ENCODE data around the gene C9orf152.

The C9orf152 gene

DNA sequence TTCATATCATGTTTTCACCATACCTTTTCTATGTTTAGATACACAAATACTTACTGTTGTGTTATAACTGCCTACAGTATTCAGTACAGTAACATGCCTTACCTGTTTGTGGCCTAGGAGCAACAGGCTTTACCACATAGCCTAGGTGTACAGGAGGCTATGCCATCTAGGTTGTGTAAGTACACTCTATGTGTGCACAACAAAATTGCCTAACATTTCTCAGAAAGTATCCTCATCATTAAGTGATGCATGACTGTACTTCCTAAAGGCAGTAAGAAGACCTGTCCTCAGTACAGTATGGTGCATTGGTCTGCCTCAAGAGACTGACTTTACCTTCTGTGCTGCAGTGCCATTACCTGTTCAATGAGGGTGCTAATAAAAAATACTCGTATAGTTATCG lies 40.4 kb upstream of the C9orf152 start:
- Histone ChIP-seq H3K27ac (no peak overlapping the region), H3K4me3 (no peak overlapping the region), H3K36me3 (peaks cover 39 to 58% (median 46%) of the 10 kb centered on the region in 3 donors), H3K9me3 (no peaks in the 10 kb centered on the region), H3K4me1 (peaks cover 0 to 5% (median 1%) of the 10 kb centered on the region in 4 donors), H3K27me3 (no peaks in the 10 kb centered on the region)
- TF ChIP-seq, protein P1, sequence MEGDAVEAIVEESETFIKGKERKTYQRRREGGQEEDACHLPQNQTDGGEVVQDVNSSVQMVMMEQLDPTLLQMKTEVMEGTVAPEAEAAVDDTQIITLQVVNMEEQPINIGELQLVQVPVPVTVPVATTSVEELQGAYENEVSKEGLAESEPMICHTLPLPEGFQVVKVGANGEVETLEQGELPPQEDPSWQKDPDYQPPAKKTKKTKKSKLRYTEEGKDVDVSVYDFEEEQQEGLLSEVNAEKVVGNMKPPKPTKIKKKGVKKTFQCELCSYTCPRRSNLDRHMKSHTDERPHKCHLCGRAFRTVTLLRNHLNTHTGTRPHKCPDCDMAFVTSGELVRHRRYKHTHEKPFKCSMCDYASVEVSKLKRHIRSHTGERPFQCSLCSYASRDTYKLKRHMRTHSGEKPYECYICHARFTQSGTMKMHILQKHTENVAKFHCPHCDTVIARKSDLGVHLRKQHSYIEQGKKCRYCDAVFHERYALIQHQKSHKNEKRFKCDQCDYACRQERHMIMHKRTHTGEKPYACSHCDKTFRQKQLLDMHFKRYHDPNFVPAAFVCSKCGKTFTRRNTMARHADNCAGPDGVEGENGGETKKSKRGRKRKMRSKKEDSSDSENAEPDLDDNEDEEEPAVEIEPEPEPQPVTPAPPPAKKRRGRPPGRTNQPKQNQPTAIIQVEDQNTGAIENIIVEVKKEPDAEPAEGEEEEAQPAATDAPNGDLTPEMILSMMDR (IDR thresholded peaks at IDR 0.05): no peak
- intact Hi-C loops (cut with DNase I; ENCODE audit: low total_unique reads): no loop called here
- no peak for DNase-seq

DNA sequence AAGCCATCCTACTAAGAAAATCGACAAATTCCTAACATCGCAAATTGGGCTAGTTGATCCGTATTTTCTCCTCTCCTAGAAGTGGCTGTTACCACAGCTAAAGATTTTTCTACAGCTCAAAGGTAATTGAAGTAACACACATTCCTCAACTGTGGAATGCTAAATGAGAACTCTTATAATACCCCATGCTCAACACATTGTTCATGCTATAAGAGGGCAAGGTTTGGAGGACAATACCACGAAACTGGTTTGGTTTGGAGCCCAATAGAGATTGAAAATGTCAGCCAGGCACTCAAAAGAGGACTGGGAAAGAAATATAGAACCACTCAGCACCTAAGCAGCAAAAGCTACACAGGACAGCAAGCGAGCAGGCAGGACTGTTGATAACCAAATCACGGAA lies 38.3 kb upstream of the C9orf152 start:
- H3K36me3 ChIP-seq: peaks cover 51 to 71% (median 63%) of the 10 kb centered on the region in 3 donors
- TF ChIP-seq, protein P1 (IDR thresholded peaks at IDR 0.05): no peak

DNA sequence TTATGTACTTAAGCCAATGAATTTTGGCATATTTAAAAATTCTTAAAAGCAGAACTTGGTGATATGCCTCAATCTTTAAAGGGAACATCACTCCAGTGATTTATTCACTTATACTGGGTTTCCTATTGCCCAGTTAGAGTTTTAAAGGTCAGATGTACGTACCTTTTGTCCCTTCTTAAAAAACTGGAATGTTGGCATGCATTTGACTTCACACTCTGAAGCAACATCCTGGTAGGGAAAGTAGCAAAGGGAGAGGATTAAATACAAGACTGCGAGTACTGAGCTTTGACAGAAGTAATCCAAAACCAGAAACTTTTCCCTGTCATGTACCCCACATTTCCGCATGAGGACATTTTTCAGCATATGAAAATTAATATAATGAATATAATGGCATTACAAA lies 36.7 kb upstream of the C9orf152 start:
- TF ChIP-seq, protein P1 (IDR thresholded peaks at IDR 0.05): no peak
- H3K4me3 ChIP-seq: no peak overlapping the region
- no peak overlapping the region for H3K27ac ChIP-seq
- DNase-seq: no peak
- peaks cover 49 to 62% (median 57%) of the 10 kb centered on the region in 3 donors for H3K36me3 ChIP-seq
- intact Hi-C loops (cut with DNase I; ENCODE audit: low total_unique reads): no loop called here
- H3K4me1 ChIP-seq: peaks cover 0 to 5% (median 0%) of the 10 kb centered on the region in 4 donors
- H3K9me3 ChIP-seq: no peaks in the 10 kb centered on the region
- no peaks in the 10 kb centered on the region for H3K27me3 ChIP-seq

More for the DNA sequence above, 38.3 kb upstream of the C9orf152 start:
- DNase-seq: no peak
- H3K4me3 ChIP-seq: no peak overlapping the region
- no peak overlapping the region for H3K27ac ChIP-seq
- H3K4me1 ChIP-seq: peaks cover 0 to 5% (median 0%) of the 10 kb centered on the region in 4 donors
- H3K9me3 ChIP-seq: no peaks in the 10 kb centered on the region
- no peaks in the 10 kb centered on the region for H3K27me3 ChIP-seq
- intact Hi-C loops (cut with DNase I; ENCODE audit: low total_unique reads): no loop called here

DNA sequence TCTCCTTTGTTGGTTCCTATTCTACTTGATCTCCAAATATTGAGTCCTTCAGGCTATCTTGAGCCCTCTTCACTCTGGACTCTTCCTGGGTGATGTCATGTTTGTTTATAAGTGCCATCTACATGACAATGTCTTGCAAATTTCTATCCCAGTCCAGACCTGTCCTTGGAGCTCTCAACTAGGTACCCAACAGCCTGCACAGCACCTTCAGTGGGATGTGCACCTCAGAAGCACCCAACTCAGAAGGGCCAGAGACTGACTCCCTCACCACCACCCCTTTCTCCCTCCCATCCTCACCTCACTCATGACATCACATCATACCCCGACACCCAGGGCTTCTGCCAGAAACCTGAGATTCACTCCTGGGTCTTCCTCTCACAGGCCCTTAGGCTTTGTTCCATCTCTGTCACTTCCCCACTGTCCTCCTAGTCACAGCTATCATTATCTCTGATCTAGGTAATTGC lies 33.9 kb upstream of the C9orf152 start:
- no peak overlapping the region for H3K27ac ChIP-seq
- H3K27me3 ChIP-seq: no peaks in the 10 kb centered on the region
- H3K36me3 ChIP-seq: peaks cover 31 to 41% (median 37%) of the 10 kb centered on the region in 3 donors
- H3K4me1 ChIP-seq: peaks cover 0 to 5% (median 0%) of the 10 kb centered on the region in 4 donors
- intact Hi-C loops (cut with DNase I; ENCODE audit: low total_unique reads): no loop called here
- TF ChIP-seq, protein P1 (IDR thresholded peaks at IDR 0.05): no peak
- no peaks in the 10 kb centered on the region for H3K9me3 ChIP-seq
- no peak for DNase-seq
- no peak overlapping the region for H3K4me3 ChIP-seq

DNA sequence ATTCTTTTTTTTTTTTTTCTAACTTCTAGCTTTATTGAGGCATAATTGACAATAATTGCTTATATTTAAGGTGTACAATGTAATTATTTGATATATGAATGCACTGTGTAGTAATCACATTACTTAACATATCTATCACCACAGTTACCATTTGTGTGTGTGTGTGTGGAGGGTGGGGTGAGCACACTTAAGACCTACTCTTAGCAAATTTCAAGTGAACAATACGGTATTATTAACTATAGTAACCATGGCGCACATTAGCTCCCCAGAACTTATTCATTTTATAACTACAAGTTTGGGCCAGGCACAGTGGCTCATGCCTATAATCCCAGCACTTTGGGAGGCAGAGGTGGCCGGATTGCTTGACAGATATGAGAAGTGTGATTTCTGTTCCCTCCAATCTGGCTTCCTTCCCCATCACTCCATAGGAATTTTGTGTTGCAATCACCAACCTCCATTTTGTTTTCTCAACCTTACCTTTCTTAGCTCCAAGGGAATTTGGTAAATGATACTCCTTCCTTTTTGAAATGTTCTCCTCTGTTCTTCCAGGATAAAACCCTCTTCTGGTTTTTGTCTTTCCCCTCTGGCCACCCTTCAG lies 33.4 kb upstream of the C9orf152 start:
- no peak overlapping the region for H3K27ac ChIP-seq
- DNase-seq: no peak
- no peaks in the 10 kb centered on the region for H3K27me3 ChIP-seq
- TF ChIP-seq, protein P1 (IDR thresholded peaks at IDR 0.05): no peak
- H3K36me3 ChIP-seq: peaks cover 25 to 36% (median 31%) of the 10 kb centered on the region in 3 donors
- intact Hi-C loops (cut with DNase I; ENCODE audit: low total_unique reads): no loop called here
- no peak overlapping the region for H3K4me3 ChIP-seq
- H3K4me1 ChIP-seq: peaks cover 0 to 5% (median 0%) of the 10 kb centered on the region in 4 donors
- no peaks in the 10 kb centered on the region for H3K9me3 ChIP-seq
